KMS-11 (cell line): ENCODE measurements around the gene CD302.

Experiments
- H2AFZ ChIP-seq: fragments of 200-600 bp; sonication (generic); 2 replicates; pipeline ENCODE4 v1.6.1; 2016; ENCODE audit warnings: antibody characterized with exemption, mixed run types, low read depth
- H3K27ac ChIP-seq: fragments of 200-600 bp; sonication (generic); 2 replicates; pipeline ENCODE4 v1.6.1; 2016; ENCODE audit warnings: mild to moderate bottlenecking, mixed run types
- H3K27me3 ChIP-seq: fragments of 200-600 bp; sonication (generic); 2 replicates; pipeline ENCODE4 v1.6.1; 2017; ENCODE audit warnings: mild to moderate bottlenecking, low read depth, mixed run types, moderate library complexity; ENCODE audit not compliant: insufficient read depth
- H3K36me3 ChIP-seq: fragments of 200-600 bp; sonication (generic); 2 replicates; pipeline ENCODE4 v1.6.1; 2017; ENCODE audit warnings: mild to moderate bottlenecking, mixed run types; ENCODE audit not compliant: insufficient read depth
- H3K4me1 ChIP-seq: fragments of 200-600 bp; sonication (generic); 2 replicates; pipeline ENCODE4 v1.6.1; 2016; ENCODE audit warnings: mild to moderate bottlenecking, low read depth, mixed run types; ENCODE audit not compliant: poor library complexity, severe bottlenecking
- H3K4me2 ChIP-seq: fragments of 200-600 bp; sonication (generic); 2 replicates; pipeline ENCODE4 v1.7.0; 2016; ENCODE audit warnings: mild to moderate bottlenecking, mixed run types
- H3K4me3 ChIP-seq: fragments of 200-600 bp; sonication (generic); IDR thresholded peaks from 2 replicates; pipeline ENCODE4 v1.6.1; 2017; ENCODE audit warnings: low read depth, low read length, mixed read lengths; ENCODE audit not compliant: insufficient read depth
- H3K79me2 ChIP-seq: fragments of 200-600 bp; sonication (generic); 2 replicates; pipeline ENCODE4 v1.6.1; 2016; ENCODE audit warnings: low read depth, mixed run types; ENCODE audit not compliant: insufficient read depth
- H3K9ac ChIP-seq: fragments of 200-600 bp; sonication (generic); 2 replicates; pipeline ENCODE4 v1.6.1; 2016; ENCODE audit warnings: mild to moderate bottlenecking, mixed run types
- H4K20me1 ChIP-seq: fragments of 200-600 bp; sonication (generic); 2 replicates; pipeline ENCODE4 v1.6.1; 2016; ENCODE audit warnings: mild to moderate bottlenecking, mixed run types; ENCODE audit not compliant: insufficient read depth
- CTCF ChIP-seq: fragments of 200-600 bp; sonication (generic); conservative IDR thresholded peaks from 2 replicates; pipeline ENCODE4 v1.6.1; 2017; ENCODE audit warnings: low read depth, mild to moderate bottlenecking, antibody characterized with exemption, low read length, moderate library complexity, mixed read lengths

Gene CD302

GRCh38 chr2:159818940-159819339 lies 20.9 kb upstream of the CD302 start:
- no peaks in the 10 kb centered on the region for H4K20me1 ChIP-seq
- no peaks in the 10 kb centered on the region for H3K27me3 ChIP-seq
- no peak overlapping the region for H3K9ac ChIP-seq
- no peak overlapping the region for H2AFZ ChIP-seq
- no peak overlapping the region for H3K4me2 ChIP-seq
- no peak overlapping the region for H3K27ac ChIP-seq
- TF ChIP-seq CTCF, result no peak
- no peaks in the 10 kb centered on the region for H3K79me2 ChIP-seq
- H3K4me1 ChIP-seq, result no peaks in the 10 kb centered on the region
- H3K36me3 ChIP-seq, result no peaks in the 10 kb centered on the region
- H3K4me3 ChIP-seq, result no peak overlapping the region

GRCh38 chr2:159817283-159817682 lies 19.3 kb upstream of the CD302 start:
- Histone ChIP-seq H3K27me3 (no peaks in the 10 kb centered on the region), H3K9ac (no peak overlapping the region), H3K79me2 (no peaks in the 10 kb centered on the region), H3K4me2 (no peak overlapping the region), H3K4me1 (no peaks in the 10 kb centered on the region), H3K4me3 (no peak overlapping the region), H3K27ac (no peak overlapping the region), H3K36me3 (no peaks in the 10 kb centered on the region), H2AFZ (no peak overlapping the region), H4K20me1 (no peaks in the 10 kb centered on the region)
- TF ChIP-seq CTCF, result no peak

- TF ChIP-seq CTCF, result no peak
- H4K20me1 ChIP-seq, result no peaks in the 10 kb centered on the region
- H2AFZ ChIP-seq, result no peak overlapping the region
- no peak overlapping the region for H3K27ac ChIP-seq
- H3K79me2 ChIP-seq, result no peaks in the 10 kb centered on the region
- H3K27me3 ChIP-seq, result no peaks in the 10 kb centered on the region
- no peaks in the 10 kb centered on the region for H3K4me1 ChIP-seq
- H3K4me2 ChIP-seq, result no peak overlapping the region
- no peaks in the 10 kb centered on the region for H3K36me3 ChIP-seq
- no peak overlapping the region for H3K4me3 ChIP-seq
- no peak overlapping the region for H3K9ac ChIP-seq
Observed at GRCh38 chr2:159811232-159811631, 13.2 kb upstream of the CD302 start.

- no peak overlapping the region for H3K4me2 ChIP-seq
- no peak for TF ChIP-seq CTCF
- H3K9ac ChIP-seq, result no peak overlapping the region
- no peaks in the 10 kb centered on the region for H3K4me1 ChIP-seq
- H3K36me3 ChIP-seq, result no peaks in the 10 kb centered on the region
- no peak overlapping the region for H3K27ac ChIP-seq
- H3K4me3 ChIP-seq, result no peak overlapping the region
- H3K79me2 ChIP-seq, result no peaks in the 10 kb centered on the region
- no peaks in the 10 kb centered on the region for H4K20me1 ChIP-seq
- H2AFZ ChIP-seq, result no peak overlapping the region
- H3K27me3 ChIP-seq, result no peaks in the 10 kb centered on the region
Observed at GRCh38 chr2:159808032-159808425, 10.0 kb upstream of the CD302 start.
